H1 (cell line): ENCODE measurements around the gene CLPTM1L. TPM values are rescaled to one million over a fixed set of nuclear protein-coding genes. Genes with fewer than 3 reads are reported as not detected.
A peak's percentile ranks its signal among the peaks of the same experiment; 100 is the strongest.

Experiments
- CTCF ChIA-PET: fragments of 300-600 bp; sonication (Branson Sonifier 250); formaldehyde crosslinking; loops from one replicate; lab custom pipeline; 2021; ENCODE audit not compliant: partially characterized antibody; lab: Charles Lee
- POLR2A ChIA-PET: fragments of 300-600 bp; sonication (Branson Sonifier 250); formaldehyde crosslinking; loops from one replicate; lab custom pipeline; 2021; ENCODE audit warnings: inconsistent platforms; ENCODE audit not compliant: partially characterized antibody; lab: Charles Lee
- DNase-seq, 2 experiments: peaks; one replicate each; pipeline versions ENCODE4 v3.0.0 to v3.0.0-alpha.2; 2010 to 2022; ENCODE audit warnings: low spot score in 2 of 2, low read depth in 1 of 2, mixed read lengths in 1 of 2
- FAIRE-seq: peaks from 2 replicates; lab custom pipeline; 2011; peaks lifted over from hg19 to GRCh38; lab: Jason Lieb, UNC
- H2AFZ ChIP-seq: 2 replicates; pipeline ENCODE4 v1.8.1; 2012; ENCODE audit warnings: low read length, inconsistent platforms
- H2AK5ac ChIP-seq: 2 replicates; pipeline ENCODE4 v1.6.1; 2013; ENCODE audit warnings: low read depth, low read length
- H2BK120ac ChIP-seq: replicated peaks from 2 replicates; pipeline ENCODE3; 2013; ENCODE audit warnings: low read depth, low read length, inconsistent platforms
- H2BK12ac ChIP-seq: 2 replicates; pipeline ENCODE4 v1.6.1; 2013; ENCODE audit warnings: low read depth, low read length
- H2BK15ac ChIP-seq: 2 replicates; pipeline ENCODE4 v1.6.1; 2013; ENCODE audit warnings: low read length
- H2BK20ac ChIP-seq: 2 replicates; pipeline ENCODE4 v1.6.1; 2013; ENCODE audit warnings: low read length
- H2BK5ac ChIP-seq: 2 replicates; pipeline ENCODE4 v1.6.1; 2013; ENCODE audit warnings: low read depth, low read length
- H3K14ac ChIP-seq: 2 replicates; pipeline ENCODE4 v1.6.1; 2013; ENCODE audit warnings: inconsistent platforms; ENCODE audit not compliant: insufficient read length
- H3K18ac ChIP-seq: 2 replicates; pipeline ENCODE4 v1.6.1; 2013; ENCODE audit warnings: low read length; ENCODE audit errors: extremely low read depth
- H3K23ac ChIP-seq: 2 replicates; pipeline ENCODE4 v1.6.1; 2013; ENCODE audit warnings: inconsistent platforms; ENCODE audit not compliant: insufficient read length
- H3K23me2 ChIP-seq: 2 replicates; pipeline ENCODE4 v1.6.1; 2013; ENCODE audit warnings: low read depth, low read length
- H3K27ac ChIP-seq: 2 replicates; pipeline ENCODE4 v1.6.1; 2011; ENCODE audit warnings: low read depth, low read length, inconsistent platforms
- H3K27me3 ChIP-seq, 4 experiments: replicated peaks in 1 of 4; 1 replicate in 1 of 4; 2 replicates in 3 of 4; pipeline versions ENCODE4 v1.6.1 to v1.8.1; 2011 to 2013; ENCODE audit warnings: low read length in 3 of 4, mild to moderate bottlenecking in 3 of 4, inconsistent platforms in 2 of 4, mixed read lengths in 2 of 4, moderate library complexity in 1 of 4; ENCODE audit not compliant: control insufficient read depth in 3 of 4, insufficient read depth in 3 of 4; ENCODE audit errors: extremely low read depth in 1 of 4
- H3K36me3 ChIP-seq, 4 experiments: 2 replicates each; pipeline versions ENCODE4 v1.6.1 to v1.8.1; 2011 to 2013; ENCODE audit warnings: mild to moderate bottlenecking in 4 of 4, low read length in 3 of 4, moderate library complexity in 2 of 4, control low read depth in 1 of 4, inconsistent platforms in 1 of 4; ENCODE audit not compliant: insufficient read depth in 4 of 4, control insufficient read depth in 2 of 4
- H3K4ac ChIP-seq: replicated peaks from 2 replicates; pipeline ENCODE3; 2013; ENCODE audit warnings: low read length, low read depth, mixed read lengths, inconsistent platforms; ENCODE audit not compliant: insufficient read length
- H3K4me1 ChIP-seq, 4 experiments: replicated peaks in 1 of 4; 1 replicate in 1 of 4; 2 replicates in 3 of 4; pipeline versions ENCODE4 v1.6.1 to v1.8.1; 2011 to 2013; ENCODE audit warnings: low read length in 3 of 4, inconsistent platforms in 2 of 4, mixed read lengths in 1 of 4; ENCODE audit not compliant: insufficient read depth in 4 of 4, control insufficient read depth in 3 of 4
- H3K4me2 ChIP-seq, 2 experiments: 2 replicates each; pipeline versions ENCODE4 v1.6.1 to v1.8.1; 2011 to 2013; ENCODE audit warnings: low read depth in 2 of 2, low read length in 2 of 2, control low read depth in 1 of 2, inconsistent platforms in 1 of 2, mild to moderate bottlenecking in 1 of 2; ENCODE audit not compliant: insufficient read depth in 1 of 2
- H3K4me3 ChIP-seq, 4 experiments: fragments of 200-600, 300-600 bp in 1 of 4; sonication (generic), shearing (Covaris generic), sonication (Bioruptor Twin) in 1 of 4; 2 replicates each; pipeline versions ENCODE4 v1.5.1 to v1.8.1; 2011 to 2016; ENCODE audit warnings: low read length in 4 of 4, low read depth in 3 of 4, control low read depth in 2 of 4, inconsistent platforms in 2 of 4, mild to moderate bottlenecking in 2 of 4, mixed read lengths in 1 of 4, moderate library complexity in 1 of 4; ENCODE audit not compliant: insufficient read depth in 2 of 4; ENCODE audit errors: extremely low read depth in 1 of 4
- H3K56ac ChIP-seq: replicated peaks from 2 replicates; pipeline ENCODE3; 2013; ENCODE audit warnings: low read depth, mild to moderate bottlenecking, mixed read lengths, low read length, inconsistent platforms; ENCODE audit not compliant: insufficient read length
- H3K79me1 ChIP-seq: 2 replicates; pipeline ENCODE4 v1.6.1; 2013; ENCODE audit warnings: low read depth, low read length, control low read depth
- H3K79me2 ChIP-seq, 2 experiments: 2 replicates each; pipeline versions ENCODE4 v1.6.1 to v1.8.1; 2012 to 2013; ENCODE audit warnings: low read length in 2 of 2, mild to moderate bottlenecking in 2 of 2, inconsistent platforms in 1 of 2; ENCODE audit not compliant: insufficient read depth in 2 of 2, control insufficient read depth in 1 of 2
- H3K9ac ChIP-seq, 4 experiments: replicated peaks in 1 of 4; 1 replicate in 1 of 4; 2 replicates in 3 of 4; pipeline versions ENCODE4 v1.6.1 to v1.8.1; 2011 to 2013; ENCODE audit warnings: low read depth in 3 of 4, low read length in 3 of 4, control low read depth in 2 of 4, mild to moderate bottlenecking in 2 of 4, moderate library complexity in 2 of 4, inconsistent platforms in 1 of 4; ENCODE audit errors: extremely low read depth in 1 of 4
- H3K9me3 ChIP-seq, 2 experiments: 2 replicates each; pipeline versions ENCODE4 v1.6.1 to v1.8.1; 2012 to 2013; ENCODE audit warnings: mild to moderate bottlenecking in 2 of 2, moderate library complexity in 2 of 2, control low read depth in 1 of 2, inconsistent platforms in 1 of 2, low read depth in 1 of 2, low read length in 1 of 2, mixed read lengths in 1 of 2; ENCODE audit not compliant: insufficient read depth in 2 of 2
- H4K20me1 ChIP-seq, 2 experiments: replicated peaks in 1 of 2; 2 replicates each; pipeline versions ENCODE3 to v1.8.1; 2011 to 2013; ENCODE audit warnings: inconsistent platforms in 2 of 2, low read length in 2 of 2, mild to moderate bottlenecking in 1 of 2; ENCODE audit not compliant: insufficient read depth in 2 of 2, control insufficient read depth in 1 of 2
- H4K5ac ChIP-seq: 2 replicates; pipeline ENCODE4 v1.6.1; 2013; ENCODE audit warnings: low read length, low read depth, mixed read lengths, inconsistent platforms; ENCODE audit not compliant: insufficient read length
- H4K8ac ChIP-seq: 2 replicates; pipeline ENCODE4 v1.8.0; 2013; ENCODE audit warnings: mild to moderate bottlenecking, moderate library complexity, low read length, inconsistent platforms; ENCODE audit not compliant: insufficient read depth; ENCODE audit errors: extremely low read depth
- H4K91ac ChIP-seq: replicated peaks from 2 replicates; pipeline ENCODE3; 2013; ENCODE audit warnings: low read length, mixed read lengths, inconsistent platforms; ENCODE audit not compliant: insufficient read length
- CEBPB ChIP-seq: IDR thresholded peaks from 2 replicates; pipeline ENCODE4 v1.6.1; 2012; ENCODE audit warnings: low read depth, low read length
- EGR1 ChIP-seq: IDR thresholded peaks from 2 replicates; pipeline ENCODE4 v1.6.1; 2011; ENCODE audit warnings: low read depth, low read length, borderline replicate concordance
- EP300 ChIP-seq, 2 experiments: IDR thresholded peaks; 1 replicate in 1 of 2; 2 replicates in 1 of 2; pipeline ENCODE4 v1.6.1; 2011 to 2012; ENCODE audit warnings: low read depth in 2 of 2, low read length in 2 of 2, mild to moderate bottlenecking in 2 of 2, borderline replicate concordance in 1 of 2, inconsistent platforms in 1 of 2, moderate library complexity in 1 of 2
- HDAC6 ChIP-seq: IDR thresholded peaks from one replicate; pipeline ENCODE4 v1.7.1; 2012; ENCODE audit warnings: low read depth, mild to moderate bottlenecking, inconsistent platforms, low read length, moderate library complexity
- KDM1A ChIP-seq: fragments of 200-600, 300-600 bp; sonication (generic); IDR thresholded peaks from 2 replicates; pipeline ENCODE4 v1.7.1; 2016; ENCODE audit warnings: mild to moderate bottlenecking, low read length, borderline replicate concordance
- POLR2AphosphoS5 ChIP-seq: IDR thresholded peaks from 2 replicates; pipeline ENCODE4 v1.6.1; 2011; ENCODE audit warnings: low read depth, low read length
- RAD21 ChIP-seq, 2 experiments: IDR thresholded peaks in 1 of 2; conservative IDR thresholded peaks in 1 of 2; 2 replicates each; pipeline ENCODE4 v1.6.1; 2011; ENCODE audit warnings: low read depth in 2 of 2, low read length in 2 of 2, improper control_type of control experiment in 1 of 2, inconsistent platforms in 1 of 2, mild to moderate bottlenecking in 1 of 2, moderate library complexity in 1 of 2
- TAF1 ChIP-seq: IDR thresholded peaks from 2 replicates; pipeline ENCODE4 v1.6.1; 2011; ENCODE audit warnings: mild to moderate bottlenecking, low read depth, low read length
- TBP ChIP-seq: IDR thresholded peaks from 2 replicates; pipeline ENCODE4 v1.6.1; 2011; ENCODE audit warnings: low read depth, low read length, improper control_type of control experiment
- WGBS, 2 experiments: shearing (Covaris generic) in 1 of 2; methylation state at CpG; one replicate each; pipeline versions ENCODE4 v1.1.6 to v1.1.7; 2013 to 2015; ENCODE audit warnings: low lambda C conversion rate in 2 of 2, mixed read lengths in 2 of 2, inconsistent platforms in 1 of 2, low coverage in 1 of 2, missing lambda C conversion rate in 1 of 2; ENCODE audit not compliant: insufficient replicate concordance in 2 of 2, insufficient coverage in 1 of 2, insufficient read length in 1 of 2; ENCODE audit errors: extremely low coverage in 1 of 2, missing lambda C conversion rate in 1 of 2; 5-methylcytosine and 5-hydroxymethylcytosine counted together
- polyA plus RNA-seq, 7 experiments: library from polyadenylated mRNA; depleted of rRNA in 3 of 7; stranded (reverse) in 5 of 7; unstranded in 2 of 7; fragments of >200 nt in 5 of 7; fragments of 200-250 nt in 2 of 7; gene quantifications; 1 replicate in 5 of 7; 2 replicates in 1 of 7; 4 replicates in 1 of 7; pipeline versions ENCODE4 v1.2.1 to v1.2.3, GENCODE V29; 2011 to 2013; ENCODE audit warnings: missing spikeins in 2 of 7, mixed read lengths in 2 of 7
- total RNA-seq: library from RNA; stranded (reverse); fragmentation: NEBNext Ultra II Directional; extraction: Animal tissue kit (Norgen Biotek cat#: 25700); gene quantifications from 2 replicates; pipeline ENCODE4 v1.2.1, GENCODE V29; 2021

The CLPTM1L gene
- total and polyA plus RNA-seq, 2 of the 8 experiments (the other 6 are each of a cell fraction or from before 2014, with no cell fraction given): 102 to 119 TPM

DNA sequence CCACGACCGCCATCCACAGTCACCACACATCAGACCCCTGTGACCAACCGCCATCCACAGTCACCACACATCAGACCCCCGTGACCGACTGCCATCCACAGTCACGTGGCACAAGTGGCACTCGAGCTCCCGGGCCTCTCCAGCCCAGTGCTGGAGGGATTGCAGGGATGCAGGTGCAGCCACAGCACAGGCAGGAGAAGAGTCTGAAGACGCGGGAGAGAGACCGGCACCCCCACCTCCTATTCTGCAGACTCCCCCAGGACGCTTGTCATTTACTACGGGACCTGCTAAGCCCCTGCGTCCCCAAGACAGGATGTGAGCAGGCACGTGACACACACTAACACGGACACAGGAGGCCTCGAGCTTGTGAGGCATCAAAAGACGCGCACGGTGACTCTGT, 71.2 kb downstream of the CLPTM1L start:
- Histone ChIP-seq H3K4me3 (no peak overlapping the region), H3K14ac (no peak overlapping the region), H3K56ac (no peak overlapping the region), H3K27me3 (no peaks in the 10 kb centered on the region), H3K4me2 (no peak overlapping the region), H2BK120ac (no peak overlapping the region), H4K5ac (no peak overlapping the region), H2BK12ac (no peak overlapping the region), H3K18ac (no peak overlapping the region), H2AK5ac (no peak overlapping the region), H2BK5ac (no peak overlapping the region), H3K9ac (no peak overlapping the region), H2AFZ (no peak overlapping the region), H3K9me3 (no peaks in the 10 kb centered on the region; a peak in 1 of 4 replicates), H3K4ac (no peak overlapping the region), H3K23me2 (peaks cover 3% of the 10 kb centered on the region; the same call in 1 of the 2 replicates), H4K8ac (0 out of 2 replicates have a peak overlapping the region, but pooled peaks have one; percentile 89), H3K79me1 (peaks cover 4% of the 10 kb centered on the region; the same call in 1 of the 2 replicates), H2BK15ac (no peak overlapping the region), H3K79me2 (peaks cover 3 to 12% of the 10 kb centered on the region in 2 experiments; a peak in 2 of 4 replicates), H3K27ac (no peak overlapping the region), H4K20me1 (peaks cover 0 to 9% of the 10 kb centered on the region in 2 experiments), H3K4me1 (no peaks in the 10 kb centered on the region), H3K23ac (no peak overlapping the region), H2BK20ac (no peak overlapping the region), H4K91ac (no peak overlapping the region), H3K36me3 (peaks cover 0 to 12% (median 6%) of the 10 kb centered on the region in 4 experiments; a peak in 4 of 8 replicates)
- FAIRE-seq: no peak
- POLR2A ChIA-PET: no interaction called here
- no peak for TF ChIP-seq RAD21 (IDR thresholded peaks at IDR 0.05 in 1 of 2, conservative IDR thresholded peaks at IDR 0.05 in 1 of 2; ENCODE audit: low read depth in 2 of 2, low read length in 2 of 2)
- TF ChIP-seq TAF1: no peak
- no peak for TF ChIP-seq POLR2AphosphoS5
- no peak for TF ChIP-seq TBP
- TF ChIP-seq KDM1A: no peak
- TF ChIP-seq EP300 (IDR thresholded peaks at IDR 0.05; ENCODE audit: borderline replicate concordance in 1 of 2, low read depth in 2 of 2, low read length in 2 of 2): no peak
- TF ChIP-seq CEBPB: no peak
- no peak for TF ChIP-seq EGR1
- TF ChIP-seq HDAC6: no peak
- CTCF ChIA-PET: no interaction called here
- DNase-seq: no peak
- 99% methylated on average over 15 of the region's 20 CpGs; no CpG with 5 or more reads in 1 of the 2 experiments for WGBS, 2 experiments
